Effector memory CD4-positive, alpha-beta T cell (primary cell): ENCODE results near the gene SYT14.

ENCODE experiments used
- DNase-seq, 3 donors: peaks; one replicate each; pipeline ENCODE4 v3.0.0-alpha.2; 2020
- H3K27ac ChIP-seq: 2 replicates; pipeline ENCODE4 v1.7.0; 2013; ENCODE audit warnings: mild to moderate bottlenecking, low read length, moderate library complexity; ENCODE audit not compliant: insufficient read depth, poor library complexity, severe bottlenecking
- H3K27me3 ChIP-seq: replicated peaks from 2 replicates; pipeline ENCODE4 v1.7.0; 2013; ENCODE audit warnings: mild to moderate bottlenecking, low read length; ENCODE audit not compliant: insufficient read depth, control insufficient read depth, poor library complexity, severe bottlenecking
- H3K36me3 ChIP-seq: 2 replicates; pipeline ENCODE4 v1.7.0; 2013; ENCODE audit warnings: mild to moderate bottlenecking, low read length, moderate library complexity; ENCODE audit not compliant: control insufficient read depth, insufficient read depth
- H3K4me1 ChIP-seq: 2 replicates; pipeline ENCODE4 v1.7.0; 2013; ENCODE audit warnings: low read length, mild to moderate bottlenecking; ENCODE audit not compliant: control insufficient read depth, insufficient read depth, poor library complexity, severe bottlenecking
- H3K4me3 ChIP-seq: 2 replicates; pipeline ENCODE4 v1.7.0; 2013; ENCODE audit warnings: low read length, low read depth, mild to moderate bottlenecking; ENCODE audit not compliant: insufficient read depth, poor library complexity, severe bottlenecking
- H3K9me3 ChIP-seq: 2 replicates; pipeline ENCODE4 v1.7.0; 2013; ENCODE audit warnings: mild to moderate bottlenecking, low read length, moderate library complexity; ENCODE audit not compliant: control insufficient read depth

SYT14 gene

GRCh38 chr1:210123383-210123782, 185.4 kb downstream of the SYT14 start:
- Histone ChIP-seq H3K4me1 (no peaks in the 10 kb centered on the region), H3K36me3 (no peaks in the 10 kb centered on the region), H3K27me3 (no peaks in the 10 kb centered on the region), H3K4me3 (no peak overlapping the region), H3K9me3 (no peaks in the 10 kb centered on the region), H3K27ac (no peak overlapping the region)
- DNase-seq = no peak

GRCh38 chr1:210123924-210124589, 186.0 kb downstream of the SYT14 start:
- Histone ChIP-seq H3K36me3 (no peaks in the 10 kb centered on the region), H3K4me1 (no peaks in the 10 kb centered on the region), H3K27me3 (no peaks in the 10 kb centered on the region), H3K27ac (no peak overlapping the region), H3K4me3 (no peak overlapping the region), H3K9me3 (no peaks in the 10 kb centered on the region)
- DNase-seq = no peak

- H3K27me3 ChIP-seq = no peaks in the 10 kb centered on the region
- H3K9me3 ChIP-seq = no peaks in the 10 kb centered on the region
- H3K27ac ChIP-seq = no peak overlapping the region
- H3K36me3 ChIP-seq = no peaks in the 10 kb centered on the region
- H3K4me1 ChIP-seq = no peaks in the 10 kb centered on the region
- H3K4me3 ChIP-seq = no peak overlapping the region
- no peak for DNase-seq
These were observed 186.7 kb downstream of the SYT14 start for GRCh38 chr1:210124736-210125135.

GRCh38 chr1:210125143-210125542, 187.1 kb downstream of the SYT14 start:
- Histone ChIP-seq H3K9me3 (no peaks in the 10 kb centered on the region), H3K27me3 (no peaks in the 10 kb centered on the region), H3K27ac (no peak overlapping the region), H3K4me1 (no peaks in the 10 kb centered on the region), H3K36me3 (no peaks in the 10 kb centered on the region), H3K4me3 (no peak overlapping the region)
- no peak for DNase-seq

- Histone ChIP-seq H3K4me1 (no peaks in the 10 kb centered on the region), H3K4me3 (no peak overlapping the region), H3K27ac (no peak overlapping the region), H3K9me3 (no peaks in the 10 kb centered on the region), H3K27me3 (no peaks in the 10 kb centered on the region), H3K36me3 (no peaks in the 10 kb centered on the region)
- DNase-seq = no peak
These were observed 191.1 kb downstream of the SYT14 start for GRCh38 chr1:210129092-210129491.

GRCh38 chr1:210129759-210130158, 191.7 kb downstream of the SYT14 start:
- no peak for DNase-seq
- no peaks in the 10 kb centered on the region for H3K9me3 ChIP-seq
- no peak overlapping the region for H3K4me3 ChIP-seq
- H3K36me3 ChIP-seq = no peaks in the 10 kb centered on the region
- no peaks in the 10 kb centered on the region for H3K4me1 ChIP-seq
- H3K27me3 ChIP-seq = no peaks in the 10 kb centered on the region
- no peak overlapping the region for H3K27ac ChIP-seq

- no peak for DNase-seq
These were observed 194.6 kb downstream of the SYT14 start for GRCh38 chr1:210132582-210132981.

GRCh38 chr1:210143465-210144062, 205.5 kb downstream of the SYT14 start:
- no peaks in the 10 kb centered on the region for H3K36me3 ChIP-seq
- H3K9me3 ChIP-seq = no peaks in the 10 kb centered on the region
- H3K4me1 ChIP-seq = no peaks in the 10 kb centered on the region
- H3K4me3 ChIP-seq = no peak overlapping the region
- H3K27me3 ChIP-seq = no peaks in the 10 kb centered on the region
- DNase-seq = peak in 1 of 3 donors; percentile 3
- no peak overlapping the region for H3K27ac ChIP-seq

More at GRCh38 chr1:210132582-210132981, 194.6 kb downstream of the SYT14 start:
- Histone ChIP-seq H3K27me3 (no peaks in the 10 kb centered on the region), H3K9me3 (no peaks in the 10 kb centered on the region), H3K36me3 (no peaks in the 10 kb centered on the region), H3K4me3 (no peak overlapping the region), H3K27ac (no peak overlapping the region), H3K4me1 (no peaks in the 10 kb centered on the region)

GRCh38 chr1:210144736-210145135, 206.7 kb downstream of the SYT14 start:
- Histone ChIP-seq H3K27ac (no peak overlapping the region), H3K27me3 (no peaks in the 10 kb centered on the region), H3K9me3 (no peaks in the 10 kb centered on the region), H3K36me3 (no peaks in the 10 kb centered on the region), H3K4me1 (no peaks in the 10 kb centered on the region), H3K4me3 (no peak overlapping the region)
- DNase-seq = no peak

- no peaks in the 10 kb centered on the region for H3K36me3 ChIP-seq
- DNase-seq = no peak
These were observed 213.1 kb downstream of the SYT14 start for GRCh38 chr1:210151052-210151672.

More at GRCh38 chr1:210151052-210151672, 213.1 kb downstream of the SYT14 start:
- Histone ChIP-seq H3K4me3 (no peak overlapping the region), H3K9me3 (no peaks in the 10 kb centered on the region), H3K27ac (no peak overlapping the region), H3K4me1 (no peaks in the 10 kb centered on the region), H3K27me3 (no peaks in the 10 kb centered on the region)
